ENCODE results near the gene UCN2. TPM values are rescaled to one million over a fixed set of nuclear protein-coding genes. Genes with fewer than 3 reads are reported as not detected.

Gene UCN2
- total RNA-seq, 1 experiment from 2014 or later: 0.68 TPM

DNA sequence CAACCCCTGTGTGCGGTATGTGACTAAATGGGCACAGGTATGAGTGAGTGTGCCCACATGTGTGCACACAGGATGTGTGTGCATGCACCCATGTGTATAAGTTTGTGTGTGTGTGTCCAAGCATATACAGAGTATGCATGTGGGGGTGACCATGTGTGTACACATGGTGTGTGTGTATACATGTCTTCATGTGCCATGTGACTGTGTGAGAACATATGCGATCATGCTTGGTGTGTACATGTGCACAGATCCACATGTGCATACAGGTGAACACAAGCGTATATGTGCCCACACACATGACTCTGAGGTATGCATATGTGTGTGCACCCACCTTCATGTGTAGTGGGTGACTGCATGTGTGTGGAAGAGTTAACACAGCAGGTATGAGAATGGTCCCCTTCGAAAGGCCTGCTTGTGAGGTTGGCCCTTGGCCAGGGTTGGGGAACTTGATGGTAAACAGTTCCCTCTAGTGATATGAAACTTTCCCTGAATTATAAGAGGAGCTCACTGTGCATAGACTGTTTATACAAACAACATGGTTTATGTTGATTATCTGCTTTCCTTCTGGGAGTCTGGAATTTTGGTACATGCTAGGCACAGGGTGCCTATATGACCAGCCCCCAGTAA is 17.3 kb downstream of the UCN2 start:
- H4K8ac ChIP-seq (replicated peaks; ENCODE audit: insufficient read length, low read depth, low read length): no peak overlapping the region
- no peak overlapping the region for H2BK12ac ChIP-seq (ENCODE audit: insufficient read length, low read depth, low read length)
- no peaks in the 10 kb centered on the region for H3K27me3 ChIP-seq (ENCODE audit: insufficient read depth, low read length)
- H3K27ac ChIP-seq (ENCODE audit: insufficient read length, low read depth, low read length): no peak overlapping the region
- H3K4ac ChIP-seq (ENCODE audit: low read depth, low read length): no peak overlapping the region
- DNase-seq: no peak
- no peak overlapping the region for H4K5ac ChIP-seq (ENCODE audit: insufficient read length, low read depth, low read length)
- H3K4me1 Mint-ChIP-seq: 0 out of 4 replicates have a peak, but pooled peaks cover 0 to 4% of the 10 kb centered on the region in 2 experiments
- no peak overlapping the region for H2BK5ac ChIP-seq (ENCODE audit: insufficient read length, low read length)
- no CpG with 5 or more reads among the region's 4 CpGs for WGBS (ENCODE audit: extremely low coverage, insufficient read length, low lambda C conversion rate)
- no peak overlapping the region for H2AK5ac ChIP-seq (ENCODE audit: insufficient read length, low read length)
- no peaks in the 10 kb centered on the region for H3K79me2 ChIP-seq (ENCODE audit: insufficient read depth, low read length)
- peaks cover 21 to 74% (median 48%) of the 10 kb centered on the region in 3 experiments for H3K36me3 Mint-ChIP-seq (ENCODE audit: insufficient read depth in 1 of 3, low read depth in 3 of 3)
- no peak overlapping the region for H3K4me3 Mint-ChIP-seq
- H3K56ac ChIP-seq (ENCODE audit: insufficient read length, low read depth, low read length): no peak overlapping the region
- H3K23ac ChIP-seq (ENCODE audit: insufficient read length, low read depth, low read length): no peak overlapping the region
- no peaks in the 10 kb centered on the region for H3K9me3 Mint-ChIP-seq
- H4K91ac ChIP-seq (ENCODE audit: insufficient read length, low read depth, low read length): no peak overlapping the region
- no peaks in the 10 kb centered on the region for H3K23me2 ChIP-seq (ENCODE audit: insufficient read length, low read depth, low read length, poor library complexity, severe bottlenecking)
- H3K4me2 ChIP-seq (ENCODE audit: insufficient read depth, insufficient read length, low read length): no peak overlapping the region
- no peak overlapping the region for H3K9ac ChIP-seq (ENCODE audit: extremely low read depth, insufficient read length, low read length)
- H2BK120ac ChIP-seq (ENCODE audit: low read depth, low read length, poor library complexity, severe bottlenecking): no peak overlapping the region
- TF ChIP-seq, protein P1, sequence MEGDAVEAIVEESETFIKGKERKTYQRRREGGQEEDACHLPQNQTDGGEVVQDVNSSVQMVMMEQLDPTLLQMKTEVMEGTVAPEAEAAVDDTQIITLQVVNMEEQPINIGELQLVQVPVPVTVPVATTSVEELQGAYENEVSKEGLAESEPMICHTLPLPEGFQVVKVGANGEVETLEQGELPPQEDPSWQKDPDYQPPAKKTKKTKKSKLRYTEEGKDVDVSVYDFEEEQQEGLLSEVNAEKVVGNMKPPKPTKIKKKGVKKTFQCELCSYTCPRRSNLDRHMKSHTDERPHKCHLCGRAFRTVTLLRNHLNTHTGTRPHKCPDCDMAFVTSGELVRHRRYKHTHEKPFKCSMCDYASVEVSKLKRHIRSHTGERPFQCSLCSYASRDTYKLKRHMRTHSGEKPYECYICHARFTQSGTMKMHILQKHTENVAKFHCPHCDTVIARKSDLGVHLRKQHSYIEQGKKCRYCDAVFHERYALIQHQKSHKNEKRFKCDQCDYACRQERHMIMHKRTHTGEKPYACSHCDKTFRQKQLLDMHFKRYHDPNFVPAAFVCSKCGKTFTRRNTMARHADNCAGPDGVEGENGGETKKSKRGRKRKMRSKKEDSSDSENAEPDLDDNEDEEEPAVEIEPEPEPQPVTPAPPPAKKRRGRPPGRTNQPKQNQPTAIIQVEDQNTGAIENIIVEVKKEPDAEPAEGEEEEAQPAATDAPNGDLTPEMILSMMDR (conservative IDR thresholded peaks at IDR 0.05): no peak
- H3K4me1 ChIP-seq (ENCODE audit: insufficient read depth, low read length): no peaks in the 10 kb centered on the region
- H3K14ac ChIP-seq (ENCODE audit: insufficient read depth, low read length): no peak overlapping the region
- H3K27ac Mint-ChIP-seq: no peak overlapping the region
- no peak overlapping the region for H3K18ac ChIP-seq (ENCODE audit: insufficient read length, low read depth, low read length)
- H3K9me3 ChIP-seq (ENCODE audit: control insufficient read depth, low read depth, low read length): no peaks in the 10 kb centered on the region
- H3K27me3 Mint-ChIP-seq (ENCODE audit: low read depth): no peaks in the 10 kb centered on the region
- H2BK15ac ChIP-seq (ENCODE audit: low read depth, low read length): no peak overlapping the region
- no peak overlapping the region for H3T11ph ChIP-seq (ENCODE audit: low read length)
- no peaks in the 10 kb centered on the region for H4K20me1 ChIP-seq (ENCODE audit: control insufficient read depth, insufficient read depth, insufficient read length)
- no peak overlapping the region for H2AFZ ChIP-seq (ENCODE audit: low read length)
- H3K79me1 ChIP-seq (ENCODE audit: insufficient read depth, low read depth, low read length, poor library complexity, severe bottlenecking): no peaks in the 10 kb centered on the region
- H2BK20ac ChIP-seq (ENCODE audit: low read depth, low read length, poor library complexity, severe bottlenecking): no peak overlapping the region
